K562 (cell line): ENCODE data around the gene AIDA. TPM values are rescaled to one million over a fixed set of nuclear protein-coding genes. Genes with fewer than 3 reads are reported as not detected.

Experiments
- ATAC-seq: fragments of 200-7000 bp; cut with Tn5 transposase; 3 replicates; pipeline ENCODE4 v1.9.1; 2020; ENCODE audit warnings: moderate library complexity
- BruUV-seq: library from RNA; stranded (reverse); fragments of 400-500 nt; replicated peaks from 2 replicates; lab custom pipeline; 2021; lab: Mats Ljungman, UMichigan
- CTCF ChIA-PET: fragments of 300-600 bp; formaldehyde crosslinking; extraction: SDS; loops from one replicate; lab custom pipeline; 2021; ENCODE audit warnings: low intra/inter-chr PET ratio; lab: Yijun Ruan, JAX
- POLR2A ChIA-PET: fragments of 300-600, 350-650 bp; sonication (Branson Sonifier 250); formaldehyde crosslinking; extraction: SDS; loops from one replicate; lab custom pipeline; 2021; ENCODE audit warnings: antibody characterized with exemption, inconsistent platforms; lab: Yijun Ruan, JAX
- DNase-seq, 4 experiments: peaks; one replicate each; pipeline versions ENCODE4 v3.0.0 to v3.0.0-alpha.2; 2011 to 2018; ENCODE audit warnings: low spot score in 3 of 4, mixed read lengths in 3 of 4; ENCODE audit errors: extremely low read depth in 1 of 4
- FAIRE-seq: peaks from 2 replicates; lab custom pipeline; 2011; peaks lifted over from hg19 to GRCh38; lab: Jason Lieb, UNC
- H2AFZ ChIP-seq: 2 replicates; pipeline ENCODE4 v1.6.0; 2011; ENCODE audit warnings: low read depth, low read length, control low read depth, inconsistent platforms
- H3K27ac ChIP-seq: fragments of 200-600 bp; 3 replicates; pipeline ENCODE4 v1.8.0; 2011; ENCODE audit warnings: low read depth, mild to moderate bottlenecking, control low read depth, inconsistent platforms, low read length, moderate library complexity, mixed read lengths; ENCODE audit errors: extremely low read depth
- H3K27me3 ChIP-seq, 2 experiments: fragments of 300-600 bp in 1 of 2; 2 replicates in 1 of 2; 3 replicates in 1 of 2; pipeline versions ENCODE4 v1.6.0 to v1.8.0; 2011; ENCODE audit warnings: inconsistent platforms in 2 of 2, low read length in 2 of 2, mild to moderate bottlenecking in 1 of 2, mixed read lengths in 1 of 2, moderate library complexity in 1 of 2; ENCODE audit not compliant: control insufficient read depth in 2 of 2, insufficient read depth in 2 of 2
- H3K36me3 ChIP-seq: fragments of 300-600 bp; 3 replicates; pipeline ENCODE4 v1.8.0; 2011; ENCODE audit warnings: mild to moderate bottlenecking, low read length, inconsistent platforms; ENCODE audit not compliant: control insufficient read depth, insufficient read depth
- H3K4me1 ChIP-seq, 2 experiments: fragments of 200-600 bp in 1 of 2; replicated peaks in 1 of 2; 2 replicates in 1 of 2; 3 replicates in 1 of 2; pipeline versions ENCODE4 v1.5.1 to v1.8.0; 2011; ENCODE audit warnings: inconsistent platforms in 2 of 2, low read length in 2 of 2, mild to moderate bottlenecking in 1 of 2, mixed read lengths in 1 of 2, moderate library complexity in 1 of 2; ENCODE audit not compliant: control insufficient read depth in 2 of 2, insufficient read depth in 2 of 2
- H3K4me2 ChIP-seq: 2 replicates; pipeline ENCODE4 v1.6.1; 2011; ENCODE audit warnings: low read length, control low read depth, inconsistent platforms, mixed read lengths; ENCODE audit not compliant: insufficient read depth
- H3K4me3 ChIP-seq: fragments of 200-600 bp; sonication (generic), shearing (Covaris generic); 2 replicates; pipeline ENCODE4 v1.5.1; 2016; ENCODE audit warnings: control low read depth, inconsistent platforms
- H3K79me2 ChIP-seq: fragments of 200-600 bp; 3 replicates; pipeline ENCODE4 v1.8.0; 2011; ENCODE audit warnings: low read length, inconsistent platforms; ENCODE audit not compliant: control insufficient read depth, insufficient read depth
- H3K9ac ChIP-seq, 2 experiments: 2 replicates each; pipeline versions ENCODE4 v1.6.0 to v1.6.1; 2011; ENCODE audit warnings: low read depth in 2 of 2, low read length in 2 of 2, control low read depth in 1 of 2, inconsistent platforms in 1 of 2, mild to moderate bottlenecking in 1 of 2, mixed read lengths in 1 of 2; ENCODE audit not compliant: insufficient read depth in 1 of 2
- H3K9me1 ChIP-seq: one replicate; pipeline ENCODE4 v1.6.0; 2011; ENCODE audit warnings: inconsistent platforms, mild to moderate bottlenecking, low read length, moderate library complexity; ENCODE audit not compliant: control insufficient read depth, insufficient read depth
- H3K9me3 ChIP-seq: replicated peaks from 2 replicates; pipeline ENCODE4 v1.5.1; 2011; ENCODE audit warnings: low read depth, low read length, inconsistent platforms; ENCODE audit not compliant: control insufficient read depth, insufficient read depth
- H4K20me1 ChIP-seq: replicated peaks from 2 replicates; pipeline ENCODE4 v1.6.1; 2011; ENCODE audit warnings: low read length, inconsistent platforms, mixed read lengths; ENCODE audit not compliant: control insufficient read depth, insufficient read depth
- EP400 ChIP-seq: fragments of 450-650 bp; IDR thresholded peaks from 2 replicates; pipeline ENCODE4 v1.6.1; 2017; ENCODE audit warnings: antibody characterized with exemption, mild to moderate bottlenecking, moderate library complexity
- JUN ChIP-seq, 2 experiments: sonication (generic) in 1 of 2; formaldehyde crosslinking in 1 of 2; IDR thresholded peaks; 2 replicates each; pipeline versions ENCODE4 v1.6.1 to v1.8.0; 2012 to 2022; ENCODE audit warnings: borderline replicate concordance in 2 of 2, mild to moderate bottlenecking in 2 of 2, improper control_type of control experiment in 1 of 2, low read depth in 1 of 2, low read length in 1 of 2, missing genetic modification reagents in 1 of 2
- MIER1 ChIP-seq: fragments of 450-650 bp; IDR thresholded peaks from 2 replicates; pipeline ENCODE4 v1.6.1; 2016; ENCODE audit warnings: antibody characterized with exemption, mild to moderate bottlenecking, low read depth
- PYGO2 ChIP-seq: fragments of 450-650 bp; IDR thresholded peaks from 2 replicates; pipeline ENCODE4 v1.6.1; 2016; ENCODE audit warnings: mild to moderate bottlenecking, missing genetic modification characterization, moderate library complexity, missing compliant biosample characterization
- ZNF232 ChIP-seq: sonication (generic); formaldehyde crosslinking; IDR thresholded peaks from 2 replicates; pipeline ENCODE4 v1.8.0; 2022; ENCODE audit warnings: mild to moderate bottlenecking, missing genetic modification reagents
- WGBS: fragments of 100-300 bp; shearing (Covaris generic); methylation state at CpG from one replicate; pipeline ENCODE4 v1.1.6; 2016; ENCODE audit warnings: low coverage, mixed read lengths; ENCODE audit not compliant: insufficient coverage; ENCODE audit errors: missing lambda C conversion rate; 5-methylcytosine and 5-hydroxymethylcytosine counted together
- in situ Hi-C: fragments of 300-500 bp; cut with MboI; formaldehyde crosslinking; loops from 4 replicates; pipeline ENCODE4 v1.15.0; 2018; ENCODE audit warnings: inconsistent platforms, mixed read lengths
- intact Hi-C: fragments of 100-400 bp; cut with micrococcal nuclease; formaldehyde crosslinking; loops from 2 replicates; pipeline ENCODE4 v1.14.2; 2022
- polyA plus RNA-seq, 8 experiments: library from polyadenylated mRNA; depleted of rRNA in 4 of 8; stranded (reverse) in 5 of 8; unstranded in 3 of 8; fragments of >200 nt; fragmentation: Nextera tagmentation in 2 of 8; fragmentation: Illumina TruSeq in 1 of 8; extraction: Ambion mirVana in 2 of 8; extraction: Trizol in 1 of 8; gene quantifications; 2 replicates each; pipeline versions ENCODE4 v1.2.1 to v1.2.3, GENCODE V29; 2011 to 2014; ENCODE audit warnings: inconsistent platforms in 1 of 8, missing spikeins in 1 of 8
- total RNA-seq, 7 experiments: library from RNA; depleted of rRNA in 6 of 7; stranded (reverse); fragments of >200 nt in 6 of 7; fragmentation: Illumina TruSeq in 2 of 7; extraction: Trizol in 2 of 7; gene quantifications; 2 replicates each; pipeline versions ENCODE4 v1.2.1 to v1.2.3, GENCODE V29; 2011 to 2021; ENCODE audit warnings: low replicate concordance in 1 of 7

The AIDA gene
- total and polyA plus RNA-seq, 9 of the 15 experiments (the other 6 are each of a cell fraction or from before 2014, with no cell fraction given): 18.2 to 77.9 (median 24.9) TPM

DNA sequence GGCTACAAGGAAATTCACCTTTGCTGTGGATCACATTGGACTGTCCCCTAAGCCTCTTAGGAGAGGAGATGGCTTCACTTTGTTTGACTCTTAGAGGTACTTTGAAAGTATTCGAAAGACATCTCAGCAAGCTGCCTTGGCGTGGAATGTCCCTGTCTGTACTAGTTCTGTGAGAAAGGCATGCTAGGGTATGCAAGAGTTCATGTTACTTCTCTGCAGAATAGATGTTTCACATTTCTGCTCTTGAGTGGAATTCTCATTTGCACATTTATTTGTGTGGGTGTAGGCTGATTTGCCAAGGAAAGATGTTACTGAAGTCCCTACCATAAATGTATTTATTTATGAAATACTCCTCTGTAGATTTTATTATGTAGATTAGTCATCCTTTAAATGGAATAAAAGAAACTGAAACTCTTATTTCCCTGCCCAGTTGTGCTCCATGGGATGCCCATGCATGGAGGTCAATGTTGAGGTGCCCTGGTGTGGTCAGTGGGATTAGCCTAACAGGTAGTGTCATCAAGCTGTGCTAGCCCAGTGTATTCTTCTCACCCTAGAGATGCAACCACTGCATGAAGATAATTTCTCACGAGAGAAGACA lies 80.6 kb downstream of the AIDA start:
- Histone ChIP-seq H3K79me2 (no peaks in the 10 kb centered on the region), H3K27me3 (no peaks in the 10 kb centered on the region), H3K36me3 (peaks cover 91% of the 10 kb centered on the region), H3K27ac (no peak overlapping the region), H2AFZ (no peak overlapping the region), H3K4me3 (no peak overlapping the region), H3K9me1 (no peaks in the 10 kb centered on the region), H3K9ac (no peak overlapping the region)
- ATAC-seq (no peak), FAIRE-seq (no peak)
- ChIA-PET POLR2A (interaction anchor here (1.0 kb wide), 1 partner anchor 42 kb away, joined by 3 read pairs; the partner anchor contains the start of gene TAF1A), CTCF (no interaction called here)
- BruUV-seq: no TSS peak
- in situ Hi-C loops (loop anchor here (5.0 kb wide), 1 partner anchor 164 kb away; no protein-coding TSS in a partner anchor), intact Hi-C loops (loop anchor here (5.0 kb wide), 1 partner anchor 89 kb away; no protein-coding TSS in a partner anchor)
- TF ChIP-seq MIER1: no peak
- no peak for TF ChIP-seq ZNF232 (CRISPR knock-in tag)
- no peak for TF ChIP-seq EP400
- no peak for TF ChIP-seq JUN (IDR thresholded peaks at IDR 0.05; ENCODE audit: borderline replicate concordance, low read depth, low read length)
- TF ChIP-seq JUN (CRISPR knock-in tag; IDR thresholded peaks at IDR 0.05; ENCODE audit: borderline replicate concordance): no peak
- TF ChIP-seq PYGO2 (tag): no peak
- TF ChIP-seq, all 486 proteins: peak for 0
- no peak for DNase-seq
- Histone ChIP-seq H3K4me2 (no peak overlapping the region), H3K4me1 (no peaks in the 10 kb centered on the region), H4K20me1 (no peaks in the 10 kb centered on the region), H3K9me3 (no peaks in the 10 kb centered on the region)
- WGBS: 88% methylated on average over 3 of the region's 3 CpGs
